HG02798 (cell line): ENCODE data around the gene PDE7B.
"Not testable (repeated sequence)": the region's sequence is repeated elsewhere in the genome, so short reads cannot be mapped to it uniquely, and the experiment has no call there.

ENCODE experiments used
- ATAC-seq: cut with Tn5 transposase; IDR thresholded peaks from one replicate; pipeline ENCODE4 v1.9.1; 2021; ENCODE audit warnings: mild to moderate bottlenecking; ENCODE audit not compliant: unreplicated experiment, poor library complexity

The PDE7B gene

DNA sequence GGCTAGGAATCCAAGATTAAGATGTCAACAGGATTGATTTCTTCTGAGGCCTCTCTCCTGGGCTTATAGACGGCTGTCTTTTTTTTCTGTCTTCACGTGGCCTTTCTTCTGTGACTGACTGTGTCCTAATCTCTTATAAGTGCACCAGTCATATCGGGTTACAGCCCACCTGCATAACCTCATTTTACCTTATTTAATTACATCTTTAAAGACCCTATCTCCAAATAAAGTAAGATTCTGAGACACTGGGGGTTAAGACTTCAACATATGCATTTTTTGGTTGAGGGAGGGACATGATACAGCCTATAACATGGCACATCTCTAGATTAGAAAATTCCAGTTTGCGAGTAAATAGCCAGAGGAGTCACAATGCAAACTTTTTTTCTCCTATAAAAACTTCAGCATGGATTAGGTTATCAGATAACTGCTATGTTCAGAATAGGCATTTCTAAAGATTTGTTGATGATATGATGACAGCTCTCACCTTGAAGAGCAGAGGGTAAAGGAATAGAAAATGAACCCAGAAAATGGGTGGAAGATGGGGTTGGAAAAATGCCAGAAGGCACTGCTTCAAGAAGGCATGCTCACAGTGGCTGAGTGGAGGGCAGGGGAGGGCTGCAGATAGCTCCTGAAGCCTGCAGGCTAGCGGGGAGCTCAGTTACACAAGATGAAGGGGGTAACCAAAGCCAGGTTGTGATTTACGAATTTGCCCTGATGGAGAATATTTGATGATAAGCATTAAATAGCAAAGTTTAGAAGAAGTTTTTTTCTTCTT lies 8.7 kb upstream of the PDE7B start:
- no peak for ATAC-seq

GRCh38 chr6:135850882-135851281 lies 619 bp upstream of the PDE7B start:
- no peak for ATAC-seq

DNA sequence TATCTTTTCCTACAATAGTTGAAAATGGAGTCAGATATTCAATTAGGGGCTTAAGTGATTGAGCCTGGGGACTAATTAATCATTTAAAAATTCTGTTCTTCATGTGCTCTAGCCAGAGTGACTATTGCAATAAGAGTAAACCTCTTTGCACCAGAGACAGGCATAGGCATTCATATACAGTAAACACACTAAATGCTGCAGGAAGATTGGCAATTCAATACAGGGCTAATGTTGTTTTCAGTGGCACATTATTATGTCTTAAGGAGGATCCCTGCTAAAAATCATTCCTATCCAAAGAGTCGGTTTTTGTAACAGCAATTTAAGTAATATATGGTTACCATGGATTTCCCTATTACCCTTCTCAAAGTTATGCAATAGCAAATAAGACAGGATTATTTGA lies 1.2 kb downstream of the PDE7B start:
- ATAC-seq: no peak

GRCh38 chr6:135853227-135853626 lies 1.7 kb downstream of the PDE7B start:
- no peak for ATAC-seq

GRCh38 chr6:135853986-135854385 lies 2.5 kb downstream of the PDE7B start:
- ATAC-seq: no peak

GRCh38 chr6:135854799-135855198 lies 3.3 kb downstream of the PDE7B start:
- no peak for ATAC-seq

DNA sequence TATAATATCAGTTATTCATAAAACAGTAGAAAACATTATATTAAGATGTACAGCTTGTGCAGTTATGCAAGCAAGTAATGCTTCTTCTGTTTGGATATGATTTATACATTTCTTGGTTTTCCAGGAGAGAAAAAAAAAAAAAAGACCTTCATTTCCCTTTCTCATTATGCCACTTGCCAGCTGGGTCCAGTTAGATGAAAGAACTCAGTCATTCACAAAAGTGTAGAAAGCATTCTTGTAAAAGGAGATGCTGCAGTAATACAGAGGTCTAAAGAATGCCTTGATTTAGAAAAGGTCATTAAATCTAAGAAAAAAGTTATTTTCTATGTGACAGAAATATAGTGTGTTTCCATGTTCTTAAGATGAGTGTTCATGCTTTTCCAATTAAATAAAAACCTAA lies 7.4 kb downstream of the PDE7B start:
- no peak for ATAC-seq

- no peak for ATAC-seq
Measured at GRCh38 chr6:135860361-135860760, 8.9 kb downstream of the PDE7B start.

- ATAC-seq: peak; percentile 68
Measured at GRCh38 chr6:135861189-135861588, 9.7 kb downstream of the PDE7B start.

- not testable (repeated sequence) for ATAC-seq
Measured at GRCh38 chr6:135864929-135865328, 13.4 kb downstream of the PDE7B start.

- ATAC-seq: no peak
Measured at GRCh38 chr6:135866445-135867123, 15.1 kb downstream of the PDE7B start.

DNA sequence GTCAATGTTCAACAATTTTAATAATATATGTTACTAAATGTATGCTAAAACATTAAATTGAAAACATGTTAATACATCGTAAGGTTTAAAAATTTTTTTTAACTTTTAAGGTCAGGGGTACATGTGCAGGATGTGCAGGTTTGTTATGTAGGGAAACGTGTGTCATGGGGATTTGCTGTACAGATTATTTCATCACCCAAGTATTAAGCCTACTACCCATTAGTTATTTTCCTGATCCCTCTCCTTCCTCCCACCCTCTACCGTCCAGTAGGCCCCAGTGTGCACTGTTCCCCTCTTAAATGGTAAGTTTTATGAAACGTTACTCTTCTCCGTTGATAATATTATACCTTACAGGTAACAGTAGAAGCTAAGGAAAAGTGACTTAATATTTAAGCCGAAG lies 15.8 kb downstream of the PDE7B start:
- ATAC-seq: no peak

DNA sequence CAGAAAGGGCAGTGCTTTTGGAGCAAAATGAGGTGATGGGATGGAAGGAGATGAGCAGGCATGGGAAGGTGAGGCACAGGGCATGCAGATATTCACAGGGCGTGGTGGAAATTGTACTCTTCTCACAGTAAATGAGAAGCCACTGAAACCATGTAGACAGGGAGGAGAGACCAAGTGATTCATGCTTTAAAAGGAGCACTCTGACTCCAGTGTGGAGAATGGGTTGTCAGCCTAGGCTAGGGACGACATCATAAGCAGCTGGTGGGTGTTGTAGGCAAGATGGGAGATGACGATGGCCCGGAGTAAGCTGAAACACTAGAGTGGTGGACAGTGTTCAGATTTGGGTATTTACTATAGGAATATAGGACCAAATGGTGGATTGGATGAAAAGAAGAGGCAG lies 18.4 kb downstream of the PDE7B start:
- ATAC-seq: no peak

- no peak for ATAC-seq
Measured at GRCh38 chr6:135870722-135871121, 19.2 kb downstream of the PDE7B start.

GRCh38 chr6:135871296-135871695 lies 19.8 kb downstream of the PDE7B start:
- no peak for ATAC-seq

- ATAC-seq: no peak
Measured at GRCh38 chr6:135871878-135872277, 20.4 kb downstream of the PDE7B start.

GRCh38 chr6:135875446-135875845 lies 23.9 kb downstream of the PDE7B start:
- no peak for ATAC-seq

- no peak for ATAC-seq
Measured at GRCh38 chr6:135876058-135876457, 24.6 kb downstream of the PDE7B start.

GRCh38 chr6:135877666-135878065 lies 26.2 kb downstream of the PDE7B start:
- no peak for ATAC-seq

- peak; percentile 85 for ATAC-seq
Measured at GRCh38 chr6:135880066-135880972, 28.8 kb downstream of the PDE7B start.

- ATAC-seq: no peak
Measured at GRCh38 chr6:135883045-135883444, 31.5 kb downstream of the PDE7B start.
